NCI-H1436 treated with DMSO at 0.1 percent for 48 hours (cell line): Measurements from ENCODE around the gene SNX18.
A peak's percentile ranks its signal among the peaks of the same experiment; 100 is the strongest.
"Not testable (repeated sequence)": the region's sequence is repeated elsewhere in the genome, so short reads cannot be mapped to it uniquely, and the experiment has no call there.

Experiments
- DNase-seq: peaks from one replicate; lab custom pipeline; 2025; lab: John Stamatoyannopoulos, UW

SNX18 gene, protein sequence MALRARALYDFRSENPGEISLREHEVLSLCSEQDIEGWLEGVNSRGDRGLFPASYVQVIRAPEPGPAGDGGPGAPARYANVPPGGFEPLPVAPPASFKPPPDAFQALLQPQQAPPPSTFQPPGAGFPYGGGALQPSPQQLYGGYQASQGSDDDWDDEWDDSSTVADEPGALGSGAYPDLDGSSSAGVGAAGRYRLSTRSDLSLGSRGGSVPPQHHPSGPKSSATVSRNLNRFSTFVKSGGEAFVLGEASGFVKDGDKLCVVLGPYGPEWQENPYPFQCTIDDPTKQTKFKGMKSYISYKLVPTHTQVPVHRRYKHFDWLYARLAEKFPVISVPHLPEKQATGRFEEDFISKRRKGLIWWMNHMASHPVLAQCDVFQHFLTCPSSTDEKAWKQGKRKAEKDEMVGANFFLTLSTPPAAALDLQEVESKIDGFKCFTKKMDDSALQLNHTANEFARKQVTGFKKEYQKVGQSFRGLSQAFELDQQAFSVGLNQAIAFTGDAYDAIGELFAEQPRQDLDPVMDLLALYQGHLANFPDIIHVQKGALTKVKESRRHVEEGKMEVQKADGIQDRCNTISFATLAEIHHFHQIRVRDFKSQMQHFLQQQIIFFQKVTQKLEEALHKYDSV

DNA sequence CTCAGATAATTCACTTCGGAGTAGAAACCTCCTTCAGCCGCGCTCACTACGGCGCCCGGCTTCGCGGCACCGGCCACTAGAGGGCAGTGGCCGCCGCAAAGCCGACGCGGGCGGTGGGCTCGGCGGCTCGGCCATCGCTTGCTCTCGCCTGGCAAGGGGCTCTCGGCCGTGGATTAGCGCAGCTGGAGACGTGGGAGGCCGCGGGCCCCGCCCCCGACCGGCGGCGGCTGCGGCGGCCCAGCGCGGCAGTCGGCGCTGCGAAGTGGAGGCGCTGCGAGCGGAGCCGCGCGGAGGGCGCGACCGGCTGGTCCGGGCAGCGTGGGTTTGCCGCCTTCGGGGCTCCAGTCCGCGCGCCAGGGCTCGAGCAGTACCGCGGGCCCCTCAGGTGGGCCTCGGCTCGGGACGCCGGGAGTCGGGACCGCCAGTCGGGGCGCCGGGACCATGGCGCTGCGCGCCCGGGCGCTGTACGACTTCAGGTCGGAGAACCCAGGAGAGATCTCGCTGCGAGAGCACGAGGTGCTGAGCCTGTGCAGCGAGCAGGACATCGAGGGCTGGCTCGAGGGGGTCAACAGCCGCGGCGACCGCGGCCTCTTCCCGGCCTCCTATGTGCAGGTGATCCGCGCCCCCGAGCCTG is at the start of gene SNX18:
Gene SNX18 (plus strand): TSS at position 248 of the 634 bp plus-strand sequence. CDS start 194 bp downstream, at position 442.
- DNase-seq: peak; percentile 35

DNA sequence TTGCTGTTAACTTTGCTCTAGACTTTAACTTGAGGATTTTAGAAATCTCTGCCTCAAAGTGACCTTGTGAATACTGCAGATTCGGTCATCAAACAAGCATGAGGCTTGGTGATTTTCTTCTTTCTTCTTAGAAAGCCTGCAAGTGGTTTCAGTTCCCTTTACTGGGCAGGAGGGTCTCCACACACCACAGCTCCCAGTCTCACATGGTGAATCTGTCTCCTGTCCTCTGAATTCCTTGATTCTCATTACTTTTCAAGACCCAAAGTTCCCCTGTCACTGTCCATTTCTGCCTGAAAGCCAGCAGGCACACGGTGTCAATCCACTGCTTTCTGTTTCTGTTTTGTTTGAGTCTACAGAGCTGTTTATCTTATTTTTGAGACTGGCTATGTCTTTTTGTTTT is 47.9 kb upstream of the SNX18 start:
- no peak for DNase-seq

DNA sequence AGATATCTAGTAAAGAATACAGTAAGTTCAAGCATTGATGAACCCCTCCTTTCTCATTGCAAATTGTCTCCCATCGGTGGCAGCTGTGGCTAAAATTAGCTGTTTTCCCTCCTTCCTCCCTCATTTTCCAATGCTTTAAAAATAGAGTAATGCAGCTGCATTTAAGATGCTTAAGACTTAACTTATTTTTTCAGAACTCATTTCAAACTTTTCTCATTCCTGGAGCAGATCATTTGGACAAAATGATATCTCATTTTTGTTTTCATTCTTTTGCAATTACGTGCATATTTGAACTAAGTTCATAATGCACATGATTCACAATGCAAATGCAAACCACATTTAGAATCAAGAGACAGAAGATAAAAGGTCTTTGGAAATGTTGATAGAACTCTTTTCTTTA is 47.4 kb upstream of the SNX18 start:
- DNase-seq: no peak

DNA sequence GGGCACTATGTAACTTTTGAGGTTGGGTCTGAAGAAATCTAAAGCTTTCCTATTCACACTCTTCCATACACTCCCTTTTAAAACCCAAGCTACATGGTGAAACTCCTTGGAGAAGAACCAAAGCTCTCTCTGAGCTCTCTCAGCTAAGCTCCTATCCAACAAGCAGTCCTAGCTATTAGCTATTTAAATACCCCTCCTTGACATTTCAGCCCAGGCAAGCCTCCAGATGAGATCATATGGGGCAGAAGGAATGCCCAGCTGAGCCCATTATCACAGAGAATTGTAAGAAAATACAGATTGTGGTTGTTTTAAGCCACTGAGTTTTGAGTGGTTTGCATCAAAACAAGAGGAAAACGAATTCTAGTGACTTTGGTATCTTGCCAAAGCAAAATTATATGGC is 46.9 kb upstream of the SNX18 start:
- no peak for DNase-seq

DNA sequence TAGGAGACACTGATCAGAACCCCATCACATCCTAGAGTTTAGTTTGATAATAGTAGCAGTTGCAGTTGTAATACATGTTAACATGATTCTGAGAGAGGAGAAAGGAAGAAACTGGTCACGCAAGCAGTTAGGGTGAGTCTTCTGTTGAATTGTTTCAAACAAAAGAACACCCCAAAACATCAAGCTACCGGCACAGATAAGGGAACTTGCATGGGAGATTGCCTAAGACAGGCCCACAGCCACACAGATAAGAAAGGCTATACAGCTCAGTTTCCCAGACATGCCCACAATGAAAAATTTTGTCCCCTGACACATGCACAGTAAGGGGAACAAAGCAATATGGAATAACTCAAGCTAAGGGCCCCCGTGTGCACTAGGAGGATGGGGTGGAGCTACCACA is 46.2 kb upstream of the SNX18 start:
- DNase-seq: no peak

DNA sequence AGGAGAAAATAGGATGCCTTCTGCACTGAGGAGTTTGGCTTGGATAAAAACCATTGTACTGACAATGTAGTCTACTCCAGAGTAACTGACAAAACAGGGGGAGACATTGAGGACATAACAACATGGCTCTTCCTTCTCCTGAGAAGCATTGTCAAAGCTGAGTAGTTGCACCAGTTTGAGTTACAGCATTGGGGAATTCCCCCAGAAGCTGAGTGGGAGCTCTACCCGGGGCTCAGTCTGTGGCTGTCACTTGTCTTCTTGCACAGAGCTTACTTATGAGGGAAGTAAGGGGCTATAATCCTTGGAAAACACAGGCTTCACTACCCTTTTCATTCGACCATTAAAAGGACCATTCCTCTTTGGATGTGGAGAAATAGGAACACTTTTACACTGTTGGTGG is 40.9 kb upstream of the SNX18 start:
- DNase-seq: no peak

DNA sequence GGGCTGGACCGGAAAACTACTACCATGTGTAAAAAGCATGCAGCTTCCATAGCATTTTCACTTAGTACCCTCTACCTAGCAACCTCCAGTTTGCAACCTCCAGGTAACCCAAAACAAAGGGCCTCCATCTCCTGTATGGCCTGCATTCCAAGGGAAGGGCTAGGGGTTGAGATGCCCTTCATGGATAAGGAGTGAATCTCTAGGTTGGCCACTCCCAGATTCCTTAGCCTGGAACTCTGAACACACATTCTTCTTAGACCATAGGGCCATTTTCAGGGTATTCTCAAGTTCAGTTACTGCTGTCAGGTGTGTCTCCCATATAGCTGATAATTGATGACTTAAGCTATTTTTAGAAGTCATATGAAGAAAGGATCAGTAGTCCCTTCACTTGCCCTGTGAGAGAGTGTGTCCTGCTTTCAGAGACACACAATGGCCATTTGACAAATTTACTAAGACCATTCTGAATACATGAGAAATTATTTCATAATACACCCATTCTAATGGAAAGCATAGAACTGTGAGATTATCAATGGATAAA is 39.5 kb upstream of the SNX18 start:
- no peak for DNase-seq

DNA sequence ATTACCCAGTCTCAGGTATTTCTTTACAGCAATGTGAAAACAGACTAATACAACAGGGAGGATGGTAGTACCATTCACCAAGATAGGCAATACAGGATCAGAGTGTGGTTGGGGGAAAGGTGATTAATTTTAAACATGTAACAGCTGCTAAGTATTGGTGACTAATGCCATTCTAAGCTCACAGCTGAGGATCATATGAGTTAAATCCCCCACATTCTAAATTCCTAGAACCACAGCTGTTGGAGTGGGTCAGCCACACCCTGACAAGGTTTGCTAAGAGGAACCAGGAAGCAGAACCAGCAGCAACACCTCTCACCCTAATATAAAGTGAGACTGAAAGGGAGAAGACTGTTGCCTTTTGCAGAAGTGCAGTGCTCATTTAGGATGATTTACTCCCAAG is 37.3 kb upstream of the SNX18 start:
- DNase-seq: no peak

DNA sequence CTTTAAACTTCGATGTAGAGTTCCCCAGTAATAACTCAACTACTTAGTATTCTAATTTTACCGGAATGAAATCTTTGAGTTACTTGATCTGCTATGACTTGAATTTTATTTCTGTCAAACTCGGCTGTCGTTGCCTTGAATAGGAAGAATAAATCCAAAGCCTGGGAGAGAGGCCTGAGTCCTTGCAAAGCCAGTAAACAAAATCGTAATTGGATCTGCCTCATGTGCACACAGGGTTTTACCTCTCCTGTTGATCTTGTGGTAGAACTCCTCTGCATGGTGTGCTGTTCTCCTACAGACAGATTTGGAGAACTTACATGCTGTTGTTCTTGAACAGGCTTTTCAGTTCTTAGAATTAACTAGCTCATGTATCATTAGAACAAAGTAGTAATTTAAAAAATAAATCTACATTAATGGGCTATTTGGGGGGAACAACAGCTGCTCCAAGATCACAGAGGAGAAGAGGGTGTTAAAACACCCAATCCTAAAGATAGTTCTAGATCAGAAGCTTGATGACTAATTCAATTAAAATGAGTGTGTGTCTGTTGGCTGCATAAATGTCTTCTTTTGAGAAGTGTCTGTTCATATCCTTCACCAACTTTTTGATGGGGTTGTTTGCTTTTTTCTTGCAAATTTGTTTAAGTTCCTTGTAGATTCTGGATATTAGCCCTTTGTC is 33.2 kb upstream of the SNX18 start:
- no peak for DNase-seq

DNA sequence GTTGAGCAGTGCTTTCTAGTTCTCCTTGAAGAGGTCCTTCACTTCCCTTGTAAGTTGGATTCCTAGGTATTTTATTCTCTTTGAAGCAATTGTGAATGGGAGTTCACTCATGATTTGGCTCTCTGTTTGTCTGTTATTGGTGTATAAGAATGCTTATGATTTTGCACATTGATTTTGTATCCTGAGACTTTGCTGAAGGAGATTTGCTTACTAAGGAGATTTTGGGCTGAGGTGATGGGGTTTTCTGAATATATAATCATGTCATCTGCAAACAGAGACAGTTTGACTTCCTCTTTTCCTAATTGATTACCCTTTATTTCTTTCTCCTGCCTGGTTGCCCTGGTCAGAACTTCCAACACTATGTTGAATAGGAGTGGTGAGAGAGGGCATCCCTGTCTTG is 31.9 kb upstream of the SNX18 start:
- DNase-seq: not testable (repeated sequence)

DNA sequence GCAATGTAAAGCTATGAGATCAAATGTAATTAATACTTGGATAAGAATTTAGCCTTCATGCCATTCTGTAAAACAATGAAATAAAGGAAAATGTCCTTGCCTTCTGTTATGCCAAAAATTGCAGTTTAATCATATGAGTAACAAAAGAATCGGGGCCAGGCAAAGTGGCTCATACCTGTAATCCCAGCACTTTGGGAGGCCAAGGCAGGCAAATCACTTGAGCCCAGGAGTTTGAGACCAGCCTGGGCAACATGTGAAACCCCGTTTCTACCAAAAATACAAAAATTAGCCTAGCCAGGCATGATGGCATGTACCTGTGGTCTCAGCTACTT is 27.9 kb upstream of the SNX18 start:
- DNase-seq: not testable (repeated sequence)

DNA sequence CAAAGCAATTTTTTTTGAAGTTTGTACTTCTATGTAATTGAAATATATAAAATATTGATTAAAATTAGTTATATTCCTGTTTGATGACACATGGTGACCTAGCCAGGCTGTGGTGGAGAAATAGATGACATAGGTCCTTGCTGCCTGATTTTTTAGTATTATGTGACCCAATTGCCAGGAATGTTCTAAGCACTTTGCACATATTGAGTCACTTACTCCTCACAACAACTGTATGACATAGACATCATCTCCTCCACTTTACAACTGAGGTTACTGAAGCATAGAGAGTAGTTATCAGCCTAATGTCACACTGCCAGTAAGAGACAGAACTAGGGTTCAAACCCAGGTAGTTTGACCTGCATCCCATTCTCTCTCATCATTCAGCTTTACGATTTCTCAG is 26.2 kb upstream of the SNX18 start:
- DNase-seq: no peak

DNA sequence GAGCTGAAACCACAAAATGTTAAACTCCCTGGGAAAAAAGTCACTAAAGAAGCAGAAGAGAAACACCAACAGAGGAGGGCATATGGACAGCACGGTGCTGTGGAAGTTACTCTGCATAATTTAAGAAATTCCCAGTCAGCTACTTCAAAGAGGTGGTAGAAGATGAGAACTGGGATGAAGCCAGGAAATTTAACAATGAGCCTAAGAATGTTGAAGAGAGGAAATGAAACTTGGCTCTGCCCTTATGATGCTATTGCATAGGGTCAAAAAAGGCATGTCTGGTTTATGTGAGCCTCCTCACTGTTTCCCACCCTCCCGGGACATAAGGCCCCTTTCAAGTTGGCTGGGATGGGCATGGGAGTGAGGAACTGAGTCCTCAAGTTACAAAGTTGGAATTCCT is 25.4 kb upstream of the SNX18 start:
- no peak for DNase-seq

DNA sequence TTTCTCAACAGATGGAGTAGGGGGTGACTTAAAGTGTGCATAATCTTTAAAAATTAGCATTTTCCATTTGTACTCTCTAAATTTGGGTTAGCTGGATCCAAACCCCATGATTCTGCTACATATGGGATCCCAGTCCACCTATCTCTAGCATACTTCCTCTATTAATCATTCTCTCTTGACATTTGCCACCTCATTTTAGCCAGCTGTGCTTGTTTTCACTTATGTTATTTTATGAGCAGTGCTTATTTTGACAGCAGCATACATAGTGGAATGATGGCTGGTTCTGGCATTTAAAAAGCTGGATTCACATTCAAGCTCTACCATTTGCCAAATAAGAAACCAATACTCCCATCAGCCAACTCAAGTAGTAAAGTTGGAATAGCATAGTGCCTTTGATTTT is 22.5 kb upstream of the SNX18 start:
- DNase-seq: no peak

DNA sequence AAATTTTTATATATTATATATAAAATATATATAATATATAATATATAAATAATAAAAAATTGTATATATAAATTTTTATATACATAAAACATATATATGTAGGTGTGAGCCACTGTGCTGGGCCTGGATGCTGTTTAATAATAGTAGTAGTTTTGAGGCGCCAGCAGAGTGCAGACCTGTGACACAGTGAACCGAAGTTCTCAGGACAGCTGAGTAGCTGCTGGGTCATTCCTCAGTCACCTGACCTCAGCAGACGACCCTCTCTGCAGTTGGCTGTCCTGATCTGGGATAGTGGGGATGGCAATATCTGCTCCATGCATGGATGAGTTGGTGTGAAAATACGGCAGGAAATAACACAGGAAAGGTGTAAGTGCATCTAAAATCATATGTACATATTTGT is 3.3 kb upstream of the SNX18 start:
- no peak for DNase-seq

DNA sequence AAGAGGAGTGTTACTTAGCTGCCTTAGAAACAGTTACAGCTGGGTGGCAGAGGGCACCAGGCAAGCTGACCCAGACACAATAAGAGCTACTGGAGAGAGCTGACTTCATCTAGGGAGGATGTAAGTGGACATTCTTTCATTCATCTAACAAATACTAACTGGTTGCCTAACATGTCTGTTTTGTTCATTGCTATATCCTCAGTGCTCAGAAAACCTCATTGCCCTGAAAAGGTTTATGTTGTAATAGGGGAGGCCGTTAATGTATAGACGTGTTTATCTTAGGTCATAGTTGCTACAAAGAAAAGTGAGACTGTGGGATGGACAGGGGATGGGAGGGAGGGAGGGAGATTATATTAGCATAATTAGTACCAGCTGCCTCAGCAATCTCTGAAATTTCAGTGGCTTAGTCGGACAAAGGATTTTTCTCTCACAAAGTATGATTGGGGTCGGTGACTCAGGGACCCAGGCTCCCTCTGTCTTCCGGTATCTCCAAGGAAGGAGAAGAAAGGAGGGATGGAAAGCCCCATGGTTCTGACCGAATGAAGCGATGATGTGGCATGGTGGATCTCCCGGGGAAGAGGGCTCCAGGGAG is 2.6 kb upstream of the SNX18 start:
- DNase-seq: no peak

DNA sequence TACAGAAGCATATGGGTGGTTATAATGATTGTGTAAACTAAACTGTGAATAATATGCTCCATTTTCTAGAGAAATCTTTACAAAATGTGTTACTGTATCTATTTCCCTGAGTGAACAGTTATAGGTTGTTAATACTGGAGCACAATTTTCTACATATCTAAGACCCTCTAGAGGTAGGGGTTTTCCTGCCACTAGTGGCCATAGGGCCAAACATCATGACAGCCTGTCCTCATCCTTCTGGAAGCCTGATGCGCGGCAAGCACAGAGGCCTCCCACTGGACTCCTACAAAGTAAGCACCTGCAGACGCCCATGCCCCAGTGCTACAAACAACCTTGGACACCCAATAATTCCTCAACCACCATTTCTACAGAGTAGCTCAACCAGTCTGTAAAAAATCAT is 1.9 kb upstream of the SNX18 start:
- DNase-seq: no peak

DNA sequence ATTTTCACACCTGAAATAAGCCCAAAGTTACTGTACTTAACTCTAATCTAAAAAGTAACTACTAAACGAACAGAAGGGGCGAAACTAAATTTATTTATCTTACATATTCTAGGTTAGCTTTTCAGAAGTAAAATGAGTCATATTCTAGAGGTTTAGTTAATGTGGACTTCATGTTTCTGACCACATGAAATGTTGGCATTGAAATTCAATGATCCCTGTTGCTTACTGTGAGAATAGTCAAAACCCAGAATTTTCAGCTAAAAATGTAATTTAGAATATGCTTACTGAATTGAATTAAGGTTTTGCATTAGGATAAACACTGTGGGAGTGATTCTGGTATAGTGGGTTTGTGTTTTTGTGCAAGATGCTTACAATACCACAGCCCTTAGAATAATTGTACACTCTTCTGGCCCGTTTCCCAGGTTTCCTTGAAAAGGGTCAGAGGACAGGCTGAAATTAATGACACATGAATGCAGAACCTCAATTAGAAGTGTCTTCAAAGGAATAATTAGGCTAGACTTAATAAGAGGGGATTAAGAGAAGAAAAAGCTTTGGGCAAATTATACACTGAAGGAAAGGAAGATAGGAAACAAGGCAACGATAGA is 1.4 kb upstream of the SNX18 start:
- no peak for DNase-seq

DNA sequence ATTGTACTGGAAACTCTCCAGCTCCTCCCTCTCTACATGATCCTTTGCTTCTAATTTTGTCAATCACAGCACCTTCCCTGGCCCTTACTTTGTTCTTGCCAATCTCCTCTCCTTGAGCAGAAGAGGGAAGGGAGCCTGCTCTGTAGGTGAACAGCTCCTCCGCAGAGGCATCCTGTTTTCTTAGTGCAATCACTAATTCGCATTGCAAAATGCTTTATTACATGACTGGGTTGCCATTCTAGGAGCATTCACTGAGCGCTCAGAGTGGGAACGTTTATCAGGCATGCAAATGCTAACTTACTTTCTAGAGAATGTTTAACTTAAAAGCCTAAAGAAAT is 416 bp upstream of the SNX18 start:
- DNase-seq: no peak

DNA sequence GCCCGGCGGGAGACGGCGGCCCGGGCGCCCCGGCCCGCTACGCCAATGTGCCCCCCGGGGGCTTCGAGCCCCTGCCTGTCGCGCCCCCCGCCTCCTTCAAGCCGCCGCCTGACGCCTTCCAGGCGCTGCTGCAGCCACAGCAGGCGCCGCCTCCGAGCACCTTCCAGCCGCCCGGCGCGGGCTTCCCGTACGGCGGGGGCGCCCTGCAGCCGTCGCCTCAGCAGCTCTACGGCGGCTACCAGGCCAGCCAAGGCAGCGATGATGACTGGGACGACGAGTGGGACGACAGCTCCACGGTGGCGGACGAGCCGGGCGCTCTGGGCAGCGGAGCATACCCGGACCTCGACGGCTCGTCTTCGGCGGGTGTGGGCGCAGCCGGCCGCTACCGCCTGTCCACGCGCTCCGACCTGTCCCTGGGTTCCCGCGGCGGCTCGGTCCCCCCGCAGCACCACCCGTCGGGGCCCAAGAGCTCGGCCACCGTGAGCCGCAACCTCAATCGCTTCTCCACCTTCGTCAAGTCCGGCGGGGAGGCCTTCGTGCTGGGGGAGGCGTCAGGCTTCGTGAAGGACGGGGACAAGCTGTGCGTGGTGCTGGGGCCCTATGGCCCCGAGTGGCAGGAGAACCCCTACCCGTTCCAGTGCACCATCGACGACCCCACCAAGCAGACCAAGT is 723 bp downstream of the SNX18 start:
- no peak for DNase-seq

DNA sequence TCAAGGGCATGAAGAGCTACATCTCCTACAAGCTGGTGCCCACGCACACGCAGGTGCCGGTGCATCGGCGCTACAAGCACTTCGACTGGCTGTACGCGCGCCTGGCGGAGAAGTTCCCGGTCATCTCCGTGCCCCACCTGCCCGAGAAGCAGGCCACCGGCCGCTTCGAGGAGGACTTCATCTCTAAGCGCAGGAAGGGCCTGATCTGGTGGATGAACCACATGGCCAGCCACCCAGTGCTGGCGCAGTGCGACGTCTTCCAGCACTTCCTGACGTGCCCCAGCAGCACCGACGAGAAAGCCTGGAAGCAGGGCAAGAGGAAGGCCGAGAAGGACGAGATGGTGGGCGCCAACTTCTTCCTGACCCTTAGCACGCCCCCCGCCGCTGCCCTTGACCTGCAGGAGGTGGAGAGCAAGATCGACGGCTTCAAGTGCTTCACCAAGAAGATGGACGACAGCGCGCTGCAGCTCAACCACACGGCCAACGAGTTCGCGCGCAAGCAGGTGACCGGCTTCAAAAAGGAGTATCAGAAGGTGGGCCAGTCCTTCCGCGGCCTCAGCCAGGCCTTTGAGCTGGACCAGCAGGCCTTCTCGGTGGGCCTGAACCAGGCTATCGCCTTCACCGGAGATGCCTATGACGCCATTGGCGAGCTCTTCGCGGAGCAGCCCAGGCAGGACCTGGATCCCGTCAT is 1.4 kb downstream of the SNX18 start:
- no peak for DNase-seq
